Neural progenitor cell (in vitro differentiated cells): ENCODE measurements around the gene ZBED4.

Source experiments
- CTCF ChIP-seq: fragments of 200-600 bp; sonication (generic); IDR thresholded peaks from 2 replicates; pipeline ENCODE4 v1.5.1; 2017; ENCODE audit warnings: antibody characterized with exemption, mild to moderate bottlenecking
- EZH2 ChIP-seq: fragments of 200-600 bp; sonication (generic); IDR thresholded peaks from 2 replicates; pipeline ENCODE4 v1.6.1; 2017; ENCODE audit warnings: antibody characterized with exemption, mild to moderate bottlenecking, moderate library complexity

GRCh38 chr22:49887064-49887451, 33.4 kb downstream of the ZBED4 start:
- no peak for TF ChIP-seq EZH2
- no peak for TF ChIP-seq CTCF
